ENCODE data around the gene PPIL1. TPM values are rescaled to one million over a fixed set of nuclear protein-coding genes. Genes with fewer than 3 reads are reported as not detected.

The PPIL1 gene
- total and polyA plus RNA-seq, 2 of the 13 experiments (the other 11 are each of a cell fraction or from before 2014, with no cell fraction given) = 74.2 to 144 TPM

GRCh38 chr6:36837022-36837339 lies 37.6 kb downstream of the PPIL1 start (continued):
- no peak for TF ChIP-seq GABPA (IDR thresholded peaks at IDR 0.05; ENCODE audit: low read depth, low read length)
- 0 out of 2 replicates have a peak, but pooled peaks have one; percentile 19 for TF ChIP-seq GABPA (CRISPR knock-in tag; IDR thresholded peaks at IDR 0.05; ENCODE audit: low read depth)

- peak; percentile 67 for ATAC-seq
- no peak overlapping the region for H3K4me3 ChIP-seq (replicated peaks in 1 of 3; ENCODE audit: insufficient read depth in 1 of 3, low read depth in 2 of 3, low read length in 3 of 3)
- H3K79me2 ChIP-seq (ENCODE audit: insufficient read depth, low read length) = no peaks in the 10 kb centered on the region
- H3K9ac ChIP-seq (ENCODE audit: insufficient read depth, low read depth, low read length) = no peak overlapping the region
- POLR2A ChIA-PET = interaction anchor here (1.7 kb wide), 1 partner anchor 16 kb away, joined by 5 read pairs; no protein-coding TSS in a partner anchor
- peaks cover 3% of the 10 kb centered on the region; the same call in 1 of the 2 replicates for H3K9me3 ChIP-seq (ENCODE audit: low read length)
- no peaks in the 10 kb centered on the region for H3K36me3 ChIP-seq (replicated peaks in 1 of 2; ENCODE audit: control insufficient read depth in 1 of 2, insufficient read depth in 2 of 2, low read length in 2 of 2)
- 20% methylated on average over 3 of the region's 3 CpGs for WGBS (ENCODE audit: low lambda C conversion rate)
- in situ Hi-C loops (cut with HindIII; ENCODE audit: extremely low pct_ligation_motif_present, low pct_unique_long_range_greater_than_20kb) (no loop called here), intact Hi-C loops (cut with micrococcal nuclease; ENCODE audit: unreplicated experiment) (no loop called here)
- DNase-seq (ENCODE audit: low spot score) = no peak
- no peak overlapping the region for H2AFZ ChIP-seq (ENCODE audit: low read length)
- peaks cover 79% of the 10 kb centered on the region for H3K4me1 ChIP-seq (ENCODE audit: insufficient read depth, low read length)
- no peak overlapping the region for H3K27ac ChIP-seq (ENCODE audit: extremely low read length, insufficient read depth, low read length)
- H4K20me1 ChIP-seq (ENCODE audit: insufficient read depth, low read length) = no peaks in the 10 kb centered on the region
- H3K4me2 ChIP-seq (ENCODE audit: low read depth, low read length) = no peak overlapping the region; the same call in 1 of the 2 replicates
- FAIRE-seq = no peak
- no TSS peak for BruUV-seq (replicated peaks)
- peaks cover 17 to 34% of the 10 kb centered on the region in 2 experiments for H3K27me3 ChIP-seq (ENCODE audit: control insufficient read depth in 1 of 2, insufficient read depth in 2 of 2, low read length in 2 of 2)
- CTCF ChIA-PET (ENCODE audit: low intra/inter-chr PET ratio, low total read pairs) = interaction anchor here (1.3 to 2.3 kb wide), 2 partner anchors 15 to 16 kb away, joined by 4 to 6 read pairs; no protein-coding TSS in a partner anchor
- peak; percentile 35 for TF ChIP-seq STAG1 (CRISPR knock-in tag; IDR thresholded peaks at IDR 0.05)
- TF ChIP-seq FOXP1 (IDR thresholded peaks at IDR 0.05) = no peak
- no peak for TF ChIP-seq FOXP1 (CRISPR knock-in tag; IDR thresholded peaks at IDR 0.05)
- no peak for TF ChIP-seq EED (CRISPR knock-in tag; IDR thresholded peaks at IDR 0.05)
- TF ChIP-seq HMG20A (CRISPR knock-in tag; IDR thresholded peaks at IDR 0.05; ENCODE audit: borderline replicate concordance) = no peak
- TF ChIP-seq ZNF20 (CRISPR knock-in tag; IDR thresholded peaks at IDR 0.05) = no peak
- TF ChIP-seq HES4 (CRISPR knock-in tag; IDR thresholded peaks at IDR 0.05; ENCODE audit: borderline replicate concordance) = no peak
- TF ChIP-seq MLLT10 (CRISPR knock-in tag; IDR thresholded peaks at IDR 0.05) = no peak
- peak; percentile 72; the same call in 1 of the 2 replicates for TF ChIP-seq HNRNPL (IDR thresholded peaks at IDR 0.05; ENCODE audit: low read depth, low read length)
- TF ChIP-seq, protein P1, sequence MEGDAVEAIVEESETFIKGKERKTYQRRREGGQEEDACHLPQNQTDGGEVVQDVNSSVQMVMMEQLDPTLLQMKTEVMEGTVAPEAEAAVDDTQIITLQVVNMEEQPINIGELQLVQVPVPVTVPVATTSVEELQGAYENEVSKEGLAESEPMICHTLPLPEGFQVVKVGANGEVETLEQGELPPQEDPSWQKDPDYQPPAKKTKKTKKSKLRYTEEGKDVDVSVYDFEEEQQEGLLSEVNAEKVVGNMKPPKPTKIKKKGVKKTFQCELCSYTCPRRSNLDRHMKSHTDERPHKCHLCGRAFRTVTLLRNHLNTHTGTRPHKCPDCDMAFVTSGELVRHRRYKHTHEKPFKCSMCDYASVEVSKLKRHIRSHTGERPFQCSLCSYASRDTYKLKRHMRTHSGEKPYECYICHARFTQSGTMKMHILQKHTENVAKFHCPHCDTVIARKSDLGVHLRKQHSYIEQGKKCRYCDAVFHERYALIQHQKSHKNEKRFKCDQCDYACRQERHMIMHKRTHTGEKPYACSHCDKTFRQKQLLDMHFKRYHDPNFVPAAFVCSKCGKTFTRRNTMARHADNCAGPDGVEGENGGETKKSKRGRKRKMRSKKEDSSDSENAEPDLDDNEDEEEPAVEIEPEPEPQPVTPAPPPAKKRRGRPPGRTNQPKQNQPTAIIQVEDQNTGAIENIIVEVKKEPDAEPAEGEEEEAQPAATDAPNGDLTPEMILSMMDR (CRISPR knock-in tag; IDR thresholded peaks at IDR 0.05) = peak; percentile 69
- peak; percentile 88 for TF ChIP-seq ZNF263 (CRISPR knock-in tag; IDR thresholded peaks at IDR 0.05)
- TF ChIP-seq RXRA (CRISPR knock-in tag; IDR thresholded peaks at IDR 0.05) = no peak
- peak; percentile 41; the same call in 1 of the 2 replicates for TF ChIP-seq CBX5 (CRISPR knock-in tag; IDR thresholded peaks at IDR 0.05; ENCODE audit: borderline replicate concordance)
- TF ChIP-seq FIP1L1 (IDR thresholded peaks at IDR 0.05; ENCODE audit: borderline replicate concordance, insufficient read depth, low read depth, low read length) = no peak
- TF ChIP-seq GMEB1 (CRISPR knock-in tag; IDR thresholded peaks at IDR 0.05; ENCODE audit: borderline replicate concordance) = no peak
- TF ChIP-seq XRCC5 (optimal IDR thresholded peaks at IDR 0.05; ENCODE audit: low read length) = peak; percentile 34
- TF ChIP-seq SP5 (CRISPR knock-in tag; IDR thresholded peaks at IDR 0.05; ENCODE audit: borderline replicate concordance, low read depth) = 0 out of 2 replicates have a peak, but pooled peaks have one; percentile 10
- TF ChIP-seq MAZ (IDR thresholded peaks at IDR 0.05; ENCODE audit: borderline replicate concordance, low read depth, low read length) = no peak
- 0 out of 2 replicates have a peak, but pooled peaks have one; percentile 12 for TF ChIP-seq MAZ (CRISPR knock-in tag; IDR thresholded peaks at IDR 0.05; ENCODE audit: low read depth)
Measured at GRCh38 chr6:36836111-36837021, 38.2 kb downstream of the PPIL1 start.

Data from HepG2 (cell line).